ENCODE results near the gene POLR1C.
A peak's percentile ranks its signal among the peaks of the same experiment; 100 is the strongest.
"Not testable (repeated sequence)": the region's sequence is repeated elsewhere in the genome, so short reads cannot be mapped to it uniquely, and the experiment has no call there.

POLR1C gene

GRCh38 chr6:43493230-43493629 is 23.7 kb upstream of the POLR1C start:
- DNase-seq: no peak

GRCh38 chr6:43493833-43494232 is 23.1 kb upstream of the POLR1C start:
- DNase-seq: no peak

- no peak for DNase-seq
These were observed 22.6 kb upstream of the POLR1C start for GRCh38 chr6:43494321-43494720.

GRCh38 chr6:43494766-43495165 is 22.1 kb upstream of the POLR1C start:
- no peak for DNase-seq

GRCh38 chr6:43495409-43495941 is 21.4 kb upstream of the POLR1C start:
- DNase-seq: no peak

- DNase-seq: no peak
These were observed 20.3 kb upstream of the POLR1C start for GRCh38 chr6:43496370-43497128.

GRCh38 chr6:43497129-43497396 is 19.8 kb upstream of the POLR1C start:
- no peak for DNase-seq

GRCh38 chr6:43497689-43498088 is 19.2 kb upstream of the POLR1C start:
- DNase-seq: no peak

GRCh38 chr6:43498291-43498690 is 18.6 kb upstream of the POLR1C start:
- DNase-seq: not testable (repeated sequence)

- no peak for DNase-seq
These were observed 17.7 kb upstream of the POLR1C start for GRCh38 chr6:43499028-43499815.

- DNase-seq: no peak
These were observed 16.0 kb upstream of the POLR1C start for GRCh38 chr6:43500921-43501320.

- DNase-seq: no peak
These were observed 14.2 kb upstream of the POLR1C start for GRCh38 chr6:43502666-43503065.

GRCh38 chr6:43503443-43503842 is 13.4 kb upstream of the POLR1C start:
- DNase-seq: no peak

GRCh38 chr6:43504756-43505593 is 11.9 kb upstream of the POLR1C start:
- DNase-seq: no peak

- no peak for DNase-seq
These were observed 11.2 kb upstream of the POLR1C start for GRCh38 chr6:43505718-43506117.

- no peak for DNase-seq
These were observed 10.7 kb upstream of the POLR1C start for GRCh38 chr6:43506171-43506570.

- peak; percentile 91 for DNase-seq
These were observed 10.0 kb upstream of the POLR1C start for GRCh38 chr6:43506667-43507471.

GRCh38 chr6:43508481-43509141 is 8.3 kb upstream of the POLR1C start:
- no peak for DNase-seq

- DNase-seq: no peak
These were observed 7.5 kb upstream of the POLR1C start for GRCh38 chr6:43509142-43509983.

- peak; percentile 91 for DNase-seq
These were observed 6.7 kb upstream of the POLR1C start, which contains the start of gene LRRC73 for GRCh38 chr6:43509984-43510826. TSS of gene LRRC73 (minus strand) at chr6:43510346. CDS start at chr6:43509785, 561 bp downstream.
